Hepatic stellate cell (primary cell): ENCODE measurements around the gene ALKBH6.
A peak's percentile ranks its signal among the peaks of the same experiment; 100 is the strongest.
"Not testable (repeated sequence)": the region's sequence is repeated elsewhere in the genome, so short reads cannot be mapped to it uniquely, and the experiment has no call there.

Source experiments
- DNase-seq: peaks from one replicate; pipeline ENCODE4 v3.0.0; 2011; ENCODE audit warnings: low spot score

Gene ALKBH6

DNA sequence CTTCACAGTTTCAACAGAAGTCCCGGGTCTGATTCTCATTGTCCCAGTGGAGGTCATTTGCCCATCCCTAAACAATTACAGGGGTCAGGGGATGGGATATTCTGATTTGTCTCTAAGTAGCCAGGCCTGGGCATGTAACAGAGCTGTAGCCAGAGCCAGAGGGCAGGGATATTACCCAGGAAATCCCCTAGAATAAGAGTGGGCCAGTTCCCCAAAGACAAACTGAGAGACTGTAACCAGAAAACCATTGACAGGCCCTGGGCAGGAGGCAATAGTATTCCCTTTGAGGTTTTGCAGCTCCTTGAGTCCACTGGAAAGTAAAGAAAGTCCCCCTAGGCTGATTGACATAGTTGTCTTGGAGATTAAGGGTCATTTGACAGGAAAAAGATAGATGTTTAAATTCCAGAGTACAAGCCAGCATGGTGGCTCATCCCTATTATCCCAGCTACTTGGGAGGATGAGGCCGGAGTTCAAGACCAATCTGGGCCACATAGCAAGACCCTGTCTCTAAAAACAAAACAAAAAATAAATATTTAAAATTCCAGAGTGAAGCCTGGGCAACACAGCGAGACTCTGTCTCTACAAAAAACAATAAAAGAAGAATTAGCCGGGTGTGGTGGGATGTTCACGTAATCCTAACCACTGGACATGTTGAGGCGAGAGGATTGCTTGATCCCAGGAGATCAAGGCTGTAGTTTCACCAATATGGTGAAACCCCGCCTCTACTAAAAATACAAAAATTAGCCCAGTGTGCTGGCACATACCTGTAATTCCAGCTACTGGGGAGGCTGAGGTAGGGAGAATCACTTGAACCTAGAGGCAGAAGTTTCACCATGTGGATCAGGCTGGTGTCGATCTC is 20.9 kb downstream of the ALKBH6 start:
- DNase-seq = no peak

GRCh38 chr19:35991731-35992450 is 22.1 kb downstream of the ALKBH6 start:
- DNase-seq = no peak

DNA sequence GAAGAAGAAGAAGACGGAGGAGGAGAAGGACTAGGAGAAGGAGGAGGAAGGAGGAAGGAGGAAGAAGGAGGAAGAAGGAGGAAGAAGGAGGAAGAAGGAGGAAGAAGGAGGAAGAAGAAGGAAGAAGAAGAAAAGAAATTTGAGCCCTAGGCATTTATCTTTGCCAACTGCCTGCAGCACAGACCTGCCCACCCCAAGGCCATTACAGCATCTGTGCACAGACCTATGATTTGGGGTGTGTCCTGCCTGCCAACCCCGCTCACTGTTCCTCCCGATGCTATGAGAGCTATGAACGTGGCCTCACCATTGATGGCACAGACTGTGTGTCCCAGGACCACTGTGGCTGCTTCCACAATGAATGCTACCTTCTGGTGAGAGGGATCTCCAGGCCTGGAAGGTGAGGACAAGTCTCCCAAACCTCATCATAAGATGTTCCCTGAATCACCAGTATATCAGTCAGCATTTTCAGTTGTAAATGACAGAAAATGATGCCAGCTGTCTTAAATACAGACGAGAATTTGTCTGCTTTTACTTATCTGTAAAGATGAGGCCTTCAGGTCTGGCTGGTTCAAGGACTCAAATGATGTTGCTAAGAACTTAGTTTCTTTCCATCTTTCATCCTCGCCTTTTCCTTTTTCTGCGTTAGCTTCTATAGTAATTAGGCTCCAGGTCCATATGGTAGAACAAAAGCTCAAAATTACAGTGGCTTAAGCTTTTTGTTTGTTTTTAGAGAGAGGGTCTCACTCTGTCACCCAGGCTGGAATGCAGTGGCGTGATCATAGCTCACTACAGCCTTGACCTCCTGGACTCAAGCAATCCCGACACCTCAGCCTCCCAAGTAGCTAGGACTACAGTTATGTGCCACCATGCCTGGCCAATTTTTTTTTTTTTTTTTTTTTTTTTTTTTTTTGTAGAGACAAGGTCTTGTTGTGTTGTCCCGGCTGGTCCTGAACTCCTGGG is 23.0 kb downstream of the ALKBH6 start:
- no peak for DNase-seq

DNA sequence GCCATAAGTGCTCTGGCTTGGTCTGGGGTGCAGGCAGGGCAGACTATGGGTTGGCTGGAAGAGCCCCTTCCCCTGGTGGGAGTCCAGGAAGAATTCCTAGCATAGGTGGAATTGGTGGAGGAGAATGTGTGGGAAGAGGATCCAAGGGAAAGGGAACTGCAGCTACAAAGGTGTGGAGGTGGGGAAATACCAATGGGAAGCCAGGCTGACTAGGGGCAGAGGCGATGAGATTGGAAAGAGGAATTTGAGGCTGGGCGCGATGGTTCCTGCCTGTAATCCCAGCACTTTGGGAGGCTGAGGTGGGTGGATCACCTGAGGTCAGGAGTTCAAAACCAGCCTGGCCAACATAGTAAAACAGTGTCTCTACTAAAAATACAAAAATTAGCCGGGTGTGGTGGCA is 23.9 kb downstream of the ALKBH6 start:
- DNase-seq = no peak

DNA sequence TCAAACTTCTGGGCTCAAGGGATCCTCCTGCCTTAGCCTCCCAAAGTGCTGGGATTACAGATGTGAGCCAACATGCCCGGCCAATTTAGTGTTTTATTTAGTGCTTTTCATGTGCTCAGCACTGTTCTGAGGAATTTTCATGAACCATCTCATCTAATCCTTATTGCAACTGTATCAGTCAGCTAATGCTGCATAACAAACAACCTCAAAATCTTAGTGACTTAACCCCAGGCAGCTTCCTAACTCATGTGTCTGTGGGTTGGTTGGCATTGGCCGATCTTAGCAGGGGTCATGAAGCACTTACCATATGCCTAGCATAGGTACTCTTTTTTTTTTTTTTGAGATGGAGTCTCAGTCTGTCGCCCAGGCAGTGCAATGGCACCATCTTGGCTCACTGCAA is 25.2 kb downstream of the ALKBH6 start:
- DNase-seq = no peak

DNA sequence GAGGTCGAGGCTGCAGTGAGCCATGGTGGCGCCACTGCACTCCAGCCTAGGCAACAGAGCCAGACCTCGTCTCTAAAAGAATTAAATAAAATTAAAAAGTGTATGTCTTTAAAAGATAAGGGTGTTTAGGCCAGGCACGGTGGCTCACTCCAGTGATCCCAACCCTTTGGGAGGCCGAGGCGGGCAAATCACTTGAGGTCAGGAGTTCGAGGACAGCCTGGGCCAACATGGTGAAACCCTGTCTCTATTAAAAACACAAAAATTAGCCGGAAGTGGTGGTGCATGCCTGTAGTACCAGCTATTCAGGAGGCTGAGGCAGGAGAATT is 26.5 kb downstream of the ALKBH6 start:
- DNase-seq = no peak

GRCh38 chr19:35986664-35987570 is 27.1 kb downstream of the ALKBH6 start:
- no peak for DNase-seq

- DNase-seq = no peak
Observed at GRCh38 chr19:35986111-35986510, 27.9 kb downstream of the ALKBH6 start.

GRCh38 chr19:35983177-35983576 is 30.8 kb downstream of the ALKBH6 start:
- DNase-seq = no peak

DNA sequence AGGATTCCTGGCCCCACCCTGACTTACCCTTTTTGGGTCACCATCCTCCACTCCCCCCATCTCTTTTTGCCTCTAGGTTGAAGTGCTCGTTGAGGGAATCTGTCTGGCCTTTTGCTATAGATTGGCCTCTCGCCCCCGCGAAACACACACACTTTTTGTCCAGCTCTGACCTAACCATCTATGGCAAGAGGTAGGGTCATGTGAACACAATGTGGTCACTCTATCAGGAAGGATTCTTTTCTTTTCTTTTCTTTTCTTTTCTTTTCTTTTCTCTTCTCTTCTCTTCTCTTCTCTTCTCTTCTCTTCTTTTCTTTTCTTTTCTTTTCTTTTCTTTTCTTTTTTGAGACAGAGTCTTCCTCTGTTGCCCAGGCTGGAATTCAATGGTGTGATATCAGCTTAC is 33.0 kb downstream of the ALKBH6 start:
- not testable (repeated sequence) for DNase-seq

DNA sequence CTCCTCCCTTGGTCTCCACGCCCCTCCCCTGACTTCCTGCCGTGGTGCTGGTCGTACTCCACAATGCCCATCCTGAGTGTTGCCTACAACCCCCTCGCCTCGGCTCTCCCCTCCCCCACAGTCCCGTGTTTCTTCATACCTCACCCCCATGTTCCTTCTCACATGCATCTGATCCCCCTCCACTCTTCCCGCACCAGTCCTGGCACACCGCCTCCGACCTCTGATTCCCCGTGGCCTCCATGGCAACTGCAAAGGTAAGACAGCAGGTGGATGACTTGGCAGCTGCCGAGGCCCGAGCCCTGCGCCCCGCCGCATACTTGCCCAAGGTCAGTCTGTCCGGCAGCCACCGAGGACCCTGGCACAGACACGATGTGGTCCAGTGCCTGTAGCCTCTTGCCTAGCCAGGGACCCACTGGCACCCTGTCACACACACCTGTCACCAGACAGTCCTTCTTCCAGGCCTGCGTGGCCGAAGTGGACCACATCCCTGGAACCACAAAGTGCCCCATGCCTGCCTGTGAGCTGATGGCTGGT is 35.1 kb downstream of the ALKBH6 start:
- no peak for DNase-seq

DNA sequence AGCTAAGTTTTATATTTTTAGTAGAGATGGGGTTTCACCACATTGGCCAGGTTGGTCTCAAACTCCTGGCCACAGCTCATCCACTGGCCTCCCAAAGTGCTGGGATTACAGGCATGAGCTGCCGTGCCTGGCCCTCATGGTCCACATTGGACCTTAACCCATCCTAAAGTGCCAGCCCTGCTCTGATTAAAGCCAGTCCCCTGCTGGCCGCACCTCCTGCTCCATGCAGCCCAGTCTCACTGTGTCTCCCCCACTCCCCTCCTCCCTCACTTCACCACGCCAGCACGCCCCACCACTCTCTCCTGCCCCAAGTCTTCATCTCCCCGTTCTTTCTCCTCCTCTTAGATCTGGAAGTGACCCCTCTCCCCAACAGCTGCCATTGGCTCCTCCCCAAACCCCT is 35.7 kb downstream of the ALKBH6 start:
- no peak for DNase-seq

- no peak for DNase-seq
Observed at GRCh38 chr19:35977446-35978222, 36.4 kb downstream of the ALKBH6 start.

DNA sequence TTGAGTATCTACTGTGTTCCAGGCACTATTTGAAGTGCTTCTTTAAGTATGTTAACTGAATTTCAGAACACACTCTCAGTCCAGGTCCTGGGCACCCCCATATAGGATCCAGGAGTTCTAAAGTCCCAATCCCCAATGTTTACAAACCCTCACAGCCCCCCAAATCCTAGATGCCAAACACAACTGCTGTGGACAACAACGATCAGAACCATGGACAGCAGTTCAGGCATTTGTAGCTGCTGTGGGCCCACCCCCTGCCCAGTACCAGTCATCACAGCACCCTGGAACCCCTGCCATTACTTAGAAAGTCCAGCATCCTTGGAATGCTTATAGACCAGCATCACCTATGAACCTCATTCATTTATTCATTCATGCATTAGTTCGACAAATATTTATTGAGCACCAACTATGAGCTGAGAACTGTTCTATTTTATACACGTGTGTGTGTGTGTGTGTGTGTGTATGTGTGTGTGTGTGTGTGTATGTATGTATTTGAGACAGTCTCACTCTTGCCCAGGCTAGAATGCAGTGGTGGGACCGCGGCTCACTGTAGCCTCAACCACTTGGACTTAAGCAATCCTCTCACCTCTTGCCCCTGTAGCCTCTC is 38.3 kb downstream of the ALKBH6 start:
- DNase-seq = peak; percentile 50

- no peak for DNase-seq
Observed at GRCh38 chr19:35973487-35973886, 40.5 kb downstream of the ALKBH6 start.

DNA sequence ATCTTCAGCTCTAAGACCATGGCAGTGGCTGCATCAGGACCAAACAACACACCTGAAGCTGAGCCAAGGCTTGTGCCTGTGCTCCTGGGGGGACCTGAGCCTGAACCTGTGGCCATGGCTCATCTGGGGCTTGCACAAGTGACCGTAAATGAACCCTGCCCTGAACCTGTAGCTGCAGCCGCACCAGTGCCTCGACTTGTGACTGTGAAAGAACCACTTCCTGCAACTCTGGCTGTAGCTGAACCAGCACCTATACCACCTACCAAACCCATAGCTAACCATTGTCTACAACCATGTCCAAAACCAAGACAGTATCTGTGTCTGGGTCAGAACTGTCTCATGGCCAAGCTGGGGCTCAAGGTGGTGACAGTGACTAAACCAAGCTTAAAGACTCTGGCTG is 47.2 kb downstream of the ALKBH6 start:
- DNase-seq = no peak

- DNase-seq = peak; percentile 56
Observed at GRCh38 chr19:35963514-35963913, 50.5 kb downstream of the ALKBH6 start.

DNA sequence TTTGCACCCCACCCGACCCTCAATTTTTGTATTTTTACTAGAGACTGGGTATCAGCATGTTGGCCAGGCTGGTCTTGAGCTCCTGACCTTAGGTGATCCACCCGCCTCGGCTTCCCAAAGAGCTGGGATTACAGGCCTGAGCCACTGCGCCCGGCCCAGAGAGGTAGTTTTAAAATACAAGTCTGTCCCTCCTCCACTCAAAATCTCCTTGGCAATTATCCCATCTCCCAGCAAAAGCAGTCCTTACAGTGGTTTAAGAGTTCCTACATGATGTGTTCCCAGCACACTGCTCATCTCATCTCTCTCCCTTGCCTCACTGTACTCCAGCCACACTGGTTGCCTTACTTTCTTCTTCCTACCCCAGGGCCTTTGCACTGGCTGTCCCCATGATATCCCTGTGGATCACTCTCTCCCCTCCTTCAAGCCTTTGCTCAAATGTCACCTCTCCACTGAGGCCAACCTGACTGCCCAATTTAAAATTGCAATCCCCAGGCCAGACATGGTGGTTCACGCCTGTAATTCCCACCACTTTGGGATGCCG is 53.5 kb downstream of the ALKBH6 start:
- DNase-seq = no peak

DNA sequence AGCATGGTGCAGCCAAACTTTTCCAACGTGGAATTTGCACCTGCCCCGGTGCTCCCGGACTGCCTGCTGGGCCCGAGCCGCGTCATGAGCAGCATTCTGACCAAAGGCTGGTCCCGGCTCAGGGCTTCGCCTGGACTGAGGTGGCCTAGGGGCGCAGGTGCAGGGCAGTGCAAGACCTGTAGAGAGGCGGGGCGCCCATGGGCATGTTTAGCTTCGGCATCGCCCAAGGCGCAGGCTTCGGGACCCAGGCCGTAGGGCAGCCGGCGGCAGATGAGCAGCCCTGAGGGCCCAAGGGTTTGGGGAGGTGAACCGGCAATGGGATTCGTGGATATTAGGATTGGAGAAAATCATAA is 54.1 kb downstream of the ALKBH6 start:
- DNase-seq = no peak
